Measurements from ENCODE around the gene DOC2A. TPM values are rescaled to one million over a fixed set of nuclear protein-coding genes. Genes with fewer than 3 reads are reported as not detected.

Gene DOC2A
- total and polyA plus RNA-seq, 2 experiments from 2014 or later, result 9.8 to 10.0 TPM

GRCh38 chr16:30031477-30031918 is 20.7 kb upstream of the DOC2A start (continued):
- no peak for TF ChIP-seq ZNF462 (CRISPR knock-in tag; IDR thresholded peaks at IDR 0.05)
- TF ChIP-seq STAT1 (IDR thresholded peaks at IDR 0.05; ENCODE audit: unreplicated experiment), result no peak
- no peak for TF ChIP-seq ZNF331 (CRISPR knock-in tag; IDR thresholded peaks at IDR 0.05; ENCODE audit: low read depth)
- no peak for TF ChIP-seq REST (IDR thresholded peaks at IDR 0.05; ENCODE audit: unreplicated experiment)
- TF ChIP-seq NANOG (IDR thresholded peaks at IDR 0.05; ENCODE audit: borderline replicate concordance), result no peak
- no peak for TF ChIP-seq JUNB (IDR thresholded peaks at IDR 0.05; ENCODE audit: unreplicated experiment)

Measured in GM23338 (cell line).